Measurements from ENCODE around the gene CKS2. TPM values are rescaled to one million over a fixed set of nuclear protein-coding genes. Genes with fewer than 3 reads are reported as not detected.
"Not testable (repeated sequence)": the region's sequence is repeated elsewhere in the genome, so short reads cannot be mapped to it uniquely, and the experiment has no call there.

CKS2 gene
- total RNA-seq, 4 donors from 2014 or later = 9.4 to 25.4 (median 21.1) TPM

DNA sequence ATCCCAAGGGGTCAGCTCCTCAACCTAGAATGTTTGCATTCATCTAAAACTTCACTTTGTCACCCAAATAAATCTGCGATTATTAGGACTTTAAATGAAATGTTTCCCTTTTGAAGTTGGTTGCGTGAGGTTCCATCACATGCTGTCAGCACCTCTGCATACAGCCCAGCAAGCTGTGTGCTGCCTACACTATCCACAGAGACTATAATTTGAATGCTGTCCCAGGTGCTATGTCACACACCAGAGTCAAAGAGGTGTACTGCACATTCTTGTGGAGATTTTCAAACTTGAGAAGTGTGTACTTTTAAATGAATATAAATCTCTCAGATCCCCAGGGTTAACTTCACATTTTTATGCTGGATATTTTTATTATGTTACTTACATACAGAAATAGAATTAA, 19.3 kb upstream of the CKS2 start:
- no peak for TF ChIP-seq POLR2A (IDR thresholded peaks at IDR 0.05)
- no peak for TF ChIP-seq CTCF (IDR thresholded peaks at IDR 0.05)
- 87 to 90% methylated on average over 2 of the region's 2 CpGs for WGBS, 2 donors
- no peak for DNase-seq (ENCODE audit: low spot score in 2 of 2)
- H3K4me3 ChIP-seq (ENCODE audit: low read depth, poor library complexity, severe bottlenecking) = no peak overlapping the region
- intact Hi-C loops (cut with DNase I; ENCODE audit: low total_unique reads) = no loop called here

- 84 to 91% methylated on average over 1 of the region's 1 CpG for WGBS, 2 donors
- H3K4me3 ChIP-seq (ENCODE audit: low read depth, poor library complexity, severe bottlenecking) = no peak overlapping the region
- TF ChIP-seq CTCF (IDR thresholded peaks at IDR 0.05) (no peak), POLR2A (IDR thresholded peaks at IDR 0.05) (no peak)
- no peak for DNase-seq (ENCODE audit: low spot score in 2 of 2)
- intact Hi-C loops (cut with DNase I; ENCODE audit: low total_unique reads) = no loop called here
Measured at GRCh38 chr9:89293014-89293413, 18.0 kb upstream of the CKS2 start.

DNA sequence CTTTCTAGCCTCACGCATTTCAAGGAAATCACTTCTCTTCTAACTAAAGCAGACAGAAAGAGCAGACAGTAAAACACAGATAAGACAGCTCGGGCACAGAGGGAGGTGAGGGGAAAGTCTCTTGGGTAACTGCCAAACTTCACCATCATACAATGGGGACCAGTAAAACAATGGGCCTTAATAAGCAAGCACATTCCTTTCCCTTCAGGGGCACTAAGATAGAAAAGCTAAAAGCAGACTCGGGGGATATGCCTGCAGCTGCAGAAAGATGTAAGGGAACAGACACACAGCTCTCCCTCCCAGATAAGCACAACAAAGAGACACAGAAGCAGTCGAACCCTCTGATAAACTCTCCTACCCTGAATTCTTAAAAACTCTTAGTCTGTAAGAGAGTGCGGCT, 15.6 kb upstream of the CKS2 start:
- no peak for DNase-seq (ENCODE audit: low spot score in 2 of 2)
- intact Hi-C loops (cut with DNase I; ENCODE audit: low total_unique reads) = no loop called here
- TF ChIP-seq POLR2A (IDR thresholded peaks at IDR 0.05) = no peak
- no peak for TF ChIP-seq CTCF (IDR thresholded peaks at IDR 0.05)
- WGBS, 2 donors = 78 to 80% methylated on average over 5 of the region's 5 CpGs
- no peak overlapping the region for H3K4me3 ChIP-seq (ENCODE audit: low read depth, poor library complexity, severe bottlenecking)

DNA sequence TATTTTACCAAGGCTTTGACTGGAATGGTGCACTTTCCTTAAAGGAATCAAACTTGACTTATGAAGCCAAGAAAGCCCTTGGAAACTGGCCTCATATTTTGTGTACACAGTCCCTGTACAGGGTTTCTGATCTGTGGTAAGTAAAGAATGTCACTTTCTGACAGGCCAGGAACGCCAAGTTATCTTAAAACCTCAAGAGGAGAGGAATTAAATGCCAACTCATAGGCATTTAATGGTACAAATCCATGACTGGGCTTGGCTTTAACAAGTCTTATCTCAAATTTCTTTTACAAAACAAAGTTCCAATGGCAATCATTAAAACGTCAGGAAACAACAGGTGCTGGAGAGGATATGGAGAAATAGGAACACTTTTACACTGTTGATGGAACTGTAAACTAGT, 9.0 kb upstream of the CKS2 start:
- WGBS, 2 donors = 90% methylated on average over 2 of the region's 2 CpGs
- H3K4me3 ChIP-seq (ENCODE audit: low read depth, poor library complexity, severe bottlenecking); DNase-seq (ENCODE audit: low spot score in 2 of 2); intact Hi-C loops (cut with DNase I; ENCODE audit: low total_unique reads): not testable (repeated sequence)

- no peak overlapping the region for H3K4me3 ChIP-seq (ENCODE audit: low read depth, poor library complexity, severe bottlenecking)
- TF ChIP-seq CTCF (IDR thresholded peaks at IDR 0.05) (no peak), POLR2A (IDR thresholded peaks at IDR 0.05) (no peak)
- DNase-seq (ENCODE audit: low spot score in 2 of 2) = no peak
- intact Hi-C loops (cut with DNase I; ENCODE audit: low total_unique reads) = no loop called here
- 90% methylated on average over 7 of the region's 7 CpGs for whole genome bisulfite sequencing, 2 donors
Measured at GRCh38 chr9:89304020-89304833, 6.8 kb upstream of the CKS2 start.

DNA sequence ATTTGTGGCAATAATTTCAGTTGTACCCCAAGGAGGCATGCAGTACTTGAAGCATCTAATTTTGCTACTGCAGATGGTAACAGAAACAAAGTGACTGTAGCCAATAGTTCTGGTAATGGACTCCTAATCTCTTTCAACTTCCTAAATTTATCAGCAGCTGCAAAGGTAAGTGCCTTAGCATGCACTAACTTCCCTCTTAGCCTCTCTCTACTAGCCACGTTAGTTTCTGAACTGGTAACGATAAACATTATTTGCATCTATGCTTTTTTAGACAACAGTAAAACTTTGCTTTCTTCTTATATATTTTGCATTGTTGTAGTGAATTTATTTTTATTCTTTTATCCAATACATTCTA, 6.2 kb upstream of the CKS2 start:
- H3K4me3 ChIP-seq (ENCODE audit: low read depth, poor library complexity, severe bottlenecking) = no peak overlapping the region
- TF ChIP-seq POLR2A (IDR thresholded peaks at IDR 0.05) = no peak
- no peak for TF ChIP-seq CTCF (IDR thresholded peaks at IDR 0.05)
- intact Hi-C loops (cut with DNase I; ENCODE audit: low total_unique reads) = no loop called here
- 92 to 94% methylated on average over 2 of the region's 2 CpGs for WGBS, 2 donors
- no peak for DNase-seq (ENCODE audit: low spot score in 2 of 2)

Data from lower leg skin (tissue), 4 donors.